OCI-LY3 (cell line): ENCODE results near the gene PIP5K1B.

Experiments
- H2AFZ ChIP-seq: fragments of 200-600, 300-600 bp; shearing (Covaris generic); 2 replicates; pipeline ENCODE4 v1.6.0; 2014; ENCODE audit warnings: antibody characterized with exemption, low read depth, low read length
- H3K27ac ChIP-seq: fragments of 200-600, 300-600 bp; sonication (generic); 2 replicates; pipeline ENCODE4 v1.5.1; 2014; ENCODE audit warnings: mild to moderate bottlenecking, low read length, moderate library complexity, mixed read lengths
- H3K27me3 ChIP-seq: fragments of 200-600, 300-600 bp; sonication (generic); 2 replicates; pipeline ENCODE4 v1.6.1; 2014; ENCODE audit warnings: low read depth, low read length, mixed read lengths
- H3K36me3 ChIP-seq: fragments of 200-600, 300-600 bp; sonication (generic); replicated peaks from 2 replicates; pipeline ENCODE3; 2014; ENCODE audit warnings: low read depth, low read length, mixed read lengths
- H3K4me1 ChIP-seq: fragments of 300-600, 200-600 bp; sonication (generic); 2 replicates; pipeline ENCODE4 v1.6.1; 2014; ENCODE audit warnings: low read length, mixed read lengths
- H3K4me2 ChIP-seq: fragments of 200-600, 300-600 bp; sonication (generic); 2 replicates; pipeline ENCODE4 v1.6.1; 2014; ENCODE audit warnings: low read length, mixed read lengths
- H3K4me3 ChIP-seq: fragments of 300-600, 200-600 bp; sonication (generic); 2 replicates; pipeline ENCODE4 v1.5.1; 2014; ENCODE audit warnings: antibody characterized with exemption, mild to moderate bottlenecking, low read length, moderate library complexity
- H3K79me2 ChIP-seq: fragments of 300-600, 200-600 bp; shearing (Covaris generic); 2 replicates; pipeline ENCODE4 v1.6.1; 2014; ENCODE audit warnings: mild to moderate bottlenecking, low read length, mixed read lengths
- H3K9ac ChIP-seq: fragments of 300-600, 200-600 bp; shearing (Covaris generic); 2 replicates; pipeline ENCODE4 v1.6.0; 2014; ENCODE audit warnings: mild to moderate bottlenecking, low read length, moderate library complexity
- H3K9me3 ChIP-seq: fragments of 200-600, 300-600 bp; shearing (Covaris generic); 2 replicates; pipeline ENCODE4 v1.6.1; 2014; ENCODE audit warnings: low read length, mixed read lengths; ENCODE audit not compliant: insufficient read depth
- H4K20me1 ChIP-seq: fragments of 200-600, 300-600 bp; sonication (generic); 2 replicates; pipeline ENCODE4 v1.6.1; 2016; ENCODE audit warnings: low read length, mixed read lengths; ENCODE audit not compliant: insufficient read depth
- CTCF ChIP-seq: fragments of 200-600, 300-600 bp; sonication (generic); IDR thresholded peaks from 2 replicates; pipeline ENCODE4 v1.5.1; 2014; ENCODE audit warnings: antibody characterized with exemption, low read length, low read depth
- EZH2phosphoT487 ChIP-seq: fragments of 200-600 bp; shearing (Covaris generic); IDR thresholded peaks from 2 replicates; pipeline ENCODE4 v1.6.1; 2018; ENCODE audit warnings: antibody characterized with exemption, mixed run types, low read depth

Gene PIP5K1B

GRCh38 chr9:68955330-68955729, 250.3 kb downstream of the PIP5K1B start:
- TF ChIP-seq EZH2phosphoT487 (no peak), CTCF (no peak)
- Histone ChIP-seq H3K4me2 (no peak overlapping the region), H3K79me2 (no peaks in the 10 kb centered on the region), H3K27me3 (peaks cover 10% of the 10 kb centered on the region), H3K4me3 (no peak overlapping the region), H4K20me1 (no peaks in the 10 kb centered on the region), H3K9me3 (no peaks in the 10 kb centered on the region), H3K36me3 (no peaks in the 10 kb centered on the region), H2AFZ (no peak overlapping the region), H3K27ac (no peak overlapping the region), H3K9ac (no peak overlapping the region), H3K4me1 (peaks cover 19% of the 10 kb centered on the region)

- TF ChIP-seq CTCF (no peak), EZH2phosphoT487 (no peak)
These were observed 252.4 kb downstream of the PIP5K1B start for GRCh38 chr9:68957479-68957878.

GRCh38 chr9:68961587-68961986, 256.5 kb downstream of the PIP5K1B start:
- no peaks in the 10 kb centered on the region for H4K20me1 ChIP-seq
- H3K9ac ChIP-seq: no peak overlapping the region
- H3K79me2 ChIP-seq: no peaks in the 10 kb centered on the region
- H2AFZ ChIP-seq: no peak overlapping the region
- H3K36me3 ChIP-seq: no peaks in the 10 kb centered on the region
- H3K27me3 ChIP-seq: peaks cover 36% of the 10 kb centered on the region
- H3K9me3 ChIP-seq: no peaks in the 10 kb centered on the region
- H3K27ac ChIP-seq: no peak overlapping the region
- H3K4me2 ChIP-seq: no peak overlapping the region
- H3K4me3 ChIP-seq: no peak overlapping the region
- H3K4me1 ChIP-seq: peaks cover 13% of the 10 kb centered on the region
- TF ChIP-seq EZH2phosphoT487 (no peak), CTCF (no peak)

More at GRCh38 chr9:68957479-68957878, 252.4 kb downstream of the PIP5K1B start:
- Histone ChIP-seq H3K27ac (no peak overlapping the region), H3K9me3 (no peaks in the 10 kb centered on the region), H2AFZ (no peak overlapping the region), H3K4me3 (no peak overlapping the region), H3K4me1 (peaks cover 9% of the 10 kb centered on the region), H3K36me3 (no peaks in the 10 kb centered on the region), H3K9ac (no peak overlapping the region), H3K79me2 (no peaks in the 10 kb centered on the region), H4K20me1 (no peaks in the 10 kb centered on the region), H3K27me3 (peaks cover 28% of the 10 kb centered on the region), H3K4me2 (no peak overlapping the region)

GRCh38 chr9:68963416-68963815, 258.4 kb downstream of the PIP5K1B start:
- no peaks in the 10 kb centered on the region for H4K20me1 ChIP-seq

More at GRCh38 chr9:68963416-68963815, 258.4 kb downstream of the PIP5K1B start:
- peaks cover 36% of the 10 kb centered on the region for H3K27me3 ChIP-seq
- H3K4me2 ChIP-seq: no peak overlapping the region
- H3K4me1 ChIP-seq: peaks cover 22% of the 10 kb centered on the region
- no peak overlapping the region for H3K27ac ChIP-seq
- no peak overlapping the region for H3K4me3 ChIP-seq
- H2AFZ ChIP-seq: no peak overlapping the region
- H3K9ac ChIP-seq: no peak overlapping the region
- H3K79me2 ChIP-seq: no peaks in the 10 kb centered on the region
- TF ChIP-seq EZH2phosphoT487 (no peak), CTCF (no peak)
- H3K9me3 ChIP-seq: no peaks in the 10 kb centered on the region
- H3K36me3 ChIP-seq: no peaks in the 10 kb centered on the region
